Stimulated activated CD8-positive, alpha-beta memory T cell treated with anti-CD3 and anti-CD28 coated beads, Interleukin-4, amount 100 ng/mL, for 24 hours (primary cell): ENCODE results near the gene TMEM54.

ENCODE experiments used
- DNase-seq: peaks from one replicate; pipeline ENCODE4 v3.0.0-alpha.2; 2020; ENCODE audit warnings: low read depth

Gene TMEM54

DNA sequence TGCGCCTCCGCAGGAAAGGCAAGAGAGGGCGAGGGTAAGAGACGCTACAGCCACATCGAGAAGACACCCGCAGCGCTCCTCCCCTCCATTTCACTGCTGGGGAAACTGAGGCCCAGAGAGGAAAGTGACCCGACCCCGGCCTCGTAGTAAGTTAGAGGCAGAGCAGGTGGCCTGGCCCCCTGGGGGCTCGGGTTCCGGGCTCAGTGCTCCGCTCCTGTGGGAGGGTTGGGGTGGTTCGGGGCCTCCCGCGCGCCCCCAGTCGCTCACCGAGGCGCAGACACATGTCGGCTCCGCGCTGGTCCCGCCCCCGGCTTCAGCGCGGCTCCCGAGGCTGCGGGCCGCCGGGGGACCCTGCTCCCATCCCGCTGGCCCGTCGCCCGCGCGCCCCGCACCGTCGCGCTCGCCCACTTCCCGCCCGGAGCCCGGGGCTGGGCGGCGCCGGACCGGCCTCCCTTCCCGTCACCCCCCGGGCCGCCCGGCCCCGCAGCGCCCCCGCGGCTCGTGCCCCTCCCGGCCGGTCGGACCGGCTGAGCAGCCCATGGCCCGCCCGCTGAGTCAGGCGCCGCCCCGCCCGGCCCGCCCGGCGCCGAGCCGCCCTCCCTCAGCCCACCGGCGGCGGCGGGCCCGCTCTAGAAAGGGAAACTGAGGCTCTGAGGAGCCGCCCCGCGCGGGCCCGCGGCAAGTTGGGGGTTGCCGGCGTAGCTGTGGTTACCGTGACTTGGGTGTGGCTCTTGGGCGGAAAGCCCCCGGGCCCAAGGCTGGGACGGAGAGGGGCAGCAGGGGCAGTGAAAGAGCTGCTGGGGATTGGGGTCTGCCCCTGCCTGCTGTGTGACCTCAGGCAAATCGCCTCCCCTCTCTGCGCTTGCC is at the start of gene TMEM54:
TMEM54 (minus strand) TSS at position 434 of the 867 bp plus-strand sequence; CDS start at position 283, 151 bp downstream.
- DNase-seq = no peak

DNA sequence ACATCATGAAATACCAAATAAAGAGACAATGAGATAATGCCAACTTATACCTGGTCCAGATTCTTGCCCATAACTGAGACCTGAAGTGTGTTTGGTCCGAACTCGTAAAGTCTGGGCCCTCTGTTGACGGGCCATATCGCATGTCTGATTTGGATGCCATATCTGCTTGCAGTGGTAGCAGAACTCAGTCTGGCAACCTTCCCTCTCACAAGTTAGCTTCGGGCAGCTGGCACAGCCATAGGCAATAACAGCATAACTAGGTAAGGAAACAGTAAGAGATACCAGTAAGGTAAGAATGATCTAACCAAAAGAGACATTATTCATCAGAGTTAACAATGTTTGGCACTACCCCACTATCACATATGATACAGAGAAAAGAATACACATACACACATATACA is 48.3 kb upstream of the TMEM54 start:
- DNase-seq = no peak

DNA sequence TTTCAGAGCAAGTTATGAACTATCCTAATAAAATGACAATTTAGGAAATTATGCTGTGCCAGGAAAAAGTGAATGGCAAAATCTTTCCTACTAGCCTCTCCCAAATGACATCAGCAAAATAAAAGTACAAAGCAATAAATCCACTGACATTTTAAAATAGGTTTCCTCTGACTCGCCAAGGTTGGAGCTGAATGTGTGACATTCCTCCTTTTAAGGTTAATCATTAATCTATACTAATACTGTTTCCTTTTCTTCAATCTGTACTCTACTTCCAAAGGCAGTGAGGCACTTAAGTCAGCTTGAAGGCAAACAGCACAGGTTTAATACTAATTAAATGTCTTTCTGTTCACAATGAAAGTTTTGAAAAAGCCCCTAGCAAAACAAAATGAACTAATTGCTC is 47.7 kb upstream of the TMEM54 start:
- DNase-seq = no peak

DNA sequence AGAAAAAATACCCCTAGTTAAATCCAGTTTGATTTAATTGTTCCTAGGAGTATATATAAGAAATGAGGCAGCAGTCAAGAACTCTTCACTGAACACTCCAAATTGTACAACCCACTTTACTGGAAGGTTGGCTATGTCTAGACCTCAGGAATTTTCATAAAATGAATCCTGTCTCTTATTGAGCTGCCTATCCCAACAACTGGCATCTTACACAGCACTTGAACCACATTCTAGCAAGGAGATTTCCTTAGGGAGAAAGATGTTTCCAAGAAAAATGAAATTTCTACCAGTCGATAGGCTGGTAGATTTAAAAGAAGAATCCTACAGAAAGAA is 47.2 kb upstream of the TMEM54 start:
- no peak for DNase-seq

GRCh38 chr1:32947669-32948389 is 46.6 kb upstream of the TMEM54 start:
- DNase-seq = no peak

- no peak for DNase-seq
Observed at GRCh38 chr1:32946413-32946812, 45.2 kb upstream of the TMEM54 start.

- DNase-seq = no peak
Observed at GRCh38 chr1:32944180-32944579, 43.0 kb upstream of the TMEM54 start.

DNA sequence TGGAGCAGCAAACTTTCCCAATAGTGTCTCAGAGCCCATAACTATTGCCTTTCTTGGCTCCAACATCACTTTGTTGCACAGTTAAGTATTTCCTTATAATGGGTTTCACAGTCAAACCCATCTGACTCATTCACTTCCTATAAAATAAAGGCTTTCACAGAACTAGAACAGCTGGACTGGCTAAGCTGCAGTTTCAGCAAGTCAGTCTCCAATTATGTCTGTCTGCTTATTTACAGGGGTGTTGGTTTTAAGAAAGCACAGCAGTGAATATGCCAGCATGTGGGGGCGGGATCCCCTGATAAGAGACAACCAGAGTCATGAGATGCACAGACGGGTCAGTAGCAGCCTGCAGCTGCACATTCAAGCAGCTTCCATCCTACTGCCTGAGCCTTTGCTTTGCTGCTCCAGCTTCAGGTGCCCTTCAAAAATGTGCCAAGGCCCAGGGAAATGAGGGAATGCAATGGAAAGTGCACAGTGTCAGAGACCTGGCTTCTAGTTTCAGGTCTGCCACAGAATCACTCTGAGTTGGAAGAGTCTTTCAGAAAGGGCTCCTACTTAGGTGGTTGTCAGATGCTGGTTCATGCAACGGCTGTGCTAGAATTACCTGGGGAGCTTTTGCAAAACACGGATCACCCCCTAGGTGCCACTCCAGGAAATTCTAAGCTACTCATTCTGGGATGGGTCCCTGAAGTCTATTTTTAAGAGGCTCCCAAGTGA is 38.6 kb upstream of the TMEM54 start:
- no peak for DNase-seq

DNA sequence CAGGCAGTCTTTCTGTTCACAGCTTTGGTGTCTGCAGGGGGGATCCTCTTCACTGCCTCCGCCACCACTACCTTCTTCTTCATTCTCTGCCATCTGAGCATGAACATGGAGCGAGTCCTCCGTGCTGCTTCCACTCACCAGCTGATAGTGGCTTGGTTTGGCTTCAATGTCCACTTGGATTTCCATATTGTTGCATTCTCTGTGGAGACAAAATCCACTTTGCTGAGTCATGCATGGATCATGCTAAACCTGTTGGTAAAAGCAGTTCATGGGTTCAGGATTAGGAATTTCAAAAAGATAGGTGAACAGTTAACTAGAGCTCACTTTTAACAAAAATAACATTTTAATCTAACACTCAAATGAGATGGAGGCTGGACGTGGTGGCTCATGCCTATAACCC is 35.9 kb upstream of the TMEM54 start:
- DNase-seq = no peak

GRCh38 chr1:32934535-32934934 is 33.3 kb upstream of the TMEM54 start:
- no peak for DNase-seq

DNA sequence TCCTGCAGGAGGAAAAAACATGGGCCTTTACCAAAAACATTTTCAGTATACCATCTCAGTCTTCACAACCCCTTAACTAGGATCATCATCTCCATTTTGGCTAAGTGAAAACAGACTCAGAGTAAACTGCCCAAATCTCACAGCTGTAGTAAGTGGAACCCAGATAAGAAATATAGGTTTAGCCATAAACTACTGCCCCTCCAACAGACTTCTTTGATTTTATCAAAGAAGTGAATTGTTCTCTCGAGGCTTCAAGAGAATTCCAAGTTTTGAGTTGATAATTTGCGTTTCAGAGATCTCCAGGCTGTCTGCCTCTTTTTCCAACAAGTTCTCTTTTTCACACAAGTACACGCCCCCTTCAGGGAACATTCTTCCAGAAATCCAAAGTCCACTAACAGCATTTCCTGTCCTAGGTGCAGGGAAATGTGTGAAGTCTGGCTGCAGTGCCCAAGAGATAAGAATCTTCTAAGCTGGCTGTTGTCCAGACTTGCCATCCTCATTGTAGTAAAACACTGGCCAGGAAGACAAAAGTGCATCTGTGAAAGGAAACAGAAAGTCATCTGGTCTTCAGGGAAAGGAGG is 32.6 kb upstream of the TMEM54 start:
- DNase-seq = no peak

GRCh38 chr1:32931760-32932159 is 30.6 kb upstream of the TMEM54 start:
- DNase-seq = no peak

DNA sequence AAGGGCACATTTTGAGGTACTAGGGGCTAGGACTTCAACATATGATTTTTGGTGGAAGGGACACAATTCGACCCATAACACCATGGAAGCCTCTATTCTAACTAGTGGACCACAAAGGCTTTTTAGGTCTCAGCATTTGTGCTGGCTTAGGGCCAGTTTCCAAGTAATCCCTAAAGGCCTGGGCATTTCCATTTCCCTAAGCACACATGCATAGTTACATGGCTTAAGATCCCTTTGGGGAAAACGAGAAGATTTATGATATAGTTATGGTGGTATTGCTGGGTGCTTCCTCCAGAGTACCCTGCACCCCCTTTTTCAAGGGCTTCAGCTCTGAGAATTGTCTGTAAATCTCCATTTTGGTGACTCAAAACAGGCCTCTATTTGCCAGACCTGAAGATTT is 28.2 kb upstream of the TMEM54 start:
- no peak for DNase-seq

DNA sequence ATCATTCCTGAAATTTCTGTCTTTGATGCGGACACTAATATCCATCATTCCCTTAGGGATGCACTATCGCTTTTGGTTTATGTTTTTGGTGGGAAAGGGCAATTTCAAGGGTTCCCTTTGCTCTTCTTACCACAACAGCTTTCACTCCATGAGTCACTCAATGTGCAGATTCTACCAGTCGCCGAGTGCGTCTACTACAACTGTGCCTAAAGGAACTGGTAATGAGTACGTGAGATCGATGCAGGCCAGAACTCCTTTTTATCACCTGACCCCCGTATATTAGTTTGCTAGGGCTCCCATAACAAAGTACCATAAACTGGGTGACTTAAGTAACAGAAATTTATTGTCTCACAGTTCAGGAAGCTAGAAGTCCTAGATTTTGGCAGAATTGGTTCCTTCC is 27.5 kb upstream of the TMEM54 start:
- DNase-seq = no peak

GRCh38 chr1:32928285-32928684 is 27.1 kb upstream of the TMEM54 start:
- no peak for DNase-seq

DNA sequence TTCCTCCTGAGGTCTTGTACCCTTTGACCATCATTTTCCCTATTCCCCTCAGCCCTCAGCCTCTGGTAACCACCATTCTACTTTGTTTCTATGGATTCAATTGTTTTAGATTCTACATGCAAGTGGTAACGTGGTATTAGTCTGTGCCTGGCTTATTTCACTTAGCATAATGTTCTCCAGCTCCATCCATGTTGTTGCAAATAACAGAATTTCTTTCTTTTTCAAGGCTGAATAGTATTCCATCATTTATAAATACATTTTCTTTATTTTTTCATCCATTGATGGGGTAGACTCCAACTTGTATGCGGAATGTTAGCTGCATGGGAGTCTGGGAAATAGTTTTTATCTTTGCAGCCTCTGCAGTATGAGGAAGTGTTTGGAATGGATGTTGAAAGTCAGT is 26.3 kb upstream of the TMEM54 start:
- DNase-seq = no peak

GRCh38 chr1:32926562-32926961 is 25.4 kb upstream of the TMEM54 start:
- no peak for DNase-seq

GRCh38 chr1:32925403-32926162 is 24.4 kb upstream of the TMEM54 start:
- DNase-seq = no peak

DNA sequence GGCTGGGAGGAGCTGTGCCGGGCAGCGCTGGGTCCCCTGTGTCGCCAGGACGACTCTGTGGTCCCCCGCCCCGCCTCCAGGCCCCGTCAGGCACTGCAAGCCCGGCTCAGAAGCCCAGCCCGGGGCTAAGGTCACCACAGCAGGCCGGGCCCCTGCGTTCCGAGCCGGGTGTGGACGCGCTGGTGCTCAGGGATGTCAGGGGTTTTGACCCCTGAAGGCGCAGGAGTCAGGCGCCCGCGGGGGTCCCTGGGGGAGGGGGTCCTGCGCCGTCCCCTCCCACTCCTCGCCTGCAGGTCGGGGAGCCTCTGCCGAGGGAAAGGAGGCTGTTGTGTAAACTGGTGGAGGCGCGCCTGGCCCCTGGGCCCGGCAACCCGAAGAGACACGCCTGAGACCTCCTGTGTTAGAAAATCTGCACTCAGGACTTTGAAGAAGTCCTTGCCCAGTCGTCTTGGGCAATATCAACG is 23.7 kb upstream of the TMEM54 start:
- no peak for DNase-seq

DNA sequence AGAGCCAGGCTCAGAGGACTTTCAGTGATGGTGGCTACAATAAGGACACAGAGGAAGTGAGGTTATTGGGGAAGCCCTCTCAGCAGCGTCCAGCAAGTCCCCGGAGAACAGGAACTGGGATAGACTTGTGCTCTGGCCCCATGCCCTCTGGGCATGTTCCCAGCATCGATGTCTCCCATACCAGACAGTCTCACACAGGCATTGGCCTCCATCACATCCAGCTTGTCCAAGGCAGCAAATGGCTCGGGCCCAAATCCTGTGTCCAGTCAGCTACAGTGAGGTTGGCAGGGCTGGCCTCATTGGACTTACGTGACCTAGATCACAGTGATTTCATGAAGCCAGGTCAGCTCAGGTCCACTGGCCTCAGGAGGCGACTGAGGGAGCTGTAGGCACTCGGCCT is 19.6 kb upstream of the TMEM54 start:
- no peak for DNase-seq

DNA sequence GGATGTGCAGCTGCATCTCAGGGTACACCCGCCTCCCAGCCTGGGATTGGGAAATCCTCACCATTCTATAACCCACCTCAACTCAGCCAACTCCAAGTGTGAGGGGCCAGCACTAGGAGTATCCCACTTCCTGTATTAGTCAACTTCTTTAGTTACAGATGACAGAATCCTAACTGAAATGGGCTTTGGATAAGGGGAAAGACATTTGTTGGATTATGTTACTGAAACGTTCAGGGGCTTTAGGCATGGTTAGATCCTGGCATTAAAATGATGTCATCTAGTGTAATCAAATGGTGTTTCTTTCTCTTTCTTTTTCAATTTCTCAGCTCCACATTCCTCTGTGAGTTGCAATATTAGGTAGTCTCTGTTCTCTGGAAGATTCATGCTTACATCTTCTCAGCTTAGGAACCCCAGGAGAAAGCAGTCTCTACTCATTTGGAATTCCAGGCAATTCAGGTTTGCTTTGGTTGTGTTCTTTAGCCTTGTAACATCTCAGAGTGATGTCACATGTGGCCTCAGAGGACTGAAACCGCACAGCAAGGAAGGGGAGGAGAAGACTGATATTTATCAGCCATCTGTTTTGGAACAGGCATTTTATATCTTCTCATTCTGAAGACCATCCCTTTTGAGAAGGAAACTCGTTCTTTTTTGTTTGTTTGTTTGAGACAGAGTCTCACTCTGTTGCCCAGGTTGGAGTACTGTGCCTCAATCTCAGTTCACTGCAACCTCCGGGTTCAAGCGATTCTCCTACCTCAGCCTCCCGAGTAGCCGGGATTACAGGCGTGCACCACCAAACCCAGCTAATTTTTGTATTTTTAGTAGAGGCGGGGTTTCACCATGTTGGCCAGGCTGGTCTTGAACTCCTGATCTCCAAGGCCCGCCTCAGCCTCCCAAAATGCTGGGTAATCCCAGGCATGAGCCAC is 18.9 kb upstream of the TMEM54 start:
- DNase-seq = no peak
